Epithelial cell of proximal tubule (primary cell): Measurements from ENCODE around the gene RBFOX2. TPM values are rescaled to one million over a fixed set of nuclear protein-coding genes. Genes with fewer than 3 reads are reported as not detected.

Experiments used
- DNase-seq: peaks from one replicate; pipeline ENCODE4 v3.0.0-alpha.2; 2011; ENCODE audit warnings: low read depth
- H3K4me3 ChIP-seq: 2 replicates; pipeline ENCODE4 v1.5.1; 2011; ENCODE audit warnings: low read depth, mild to moderate bottlenecking, low read length
- CTCF ChIP-seq: conservative IDR thresholded peaks from 2 replicates; pipeline ENCODE4 v1.5.1; 2012; ENCODE audit warnings: low read depth, mild to moderate bottlenecking, low read length
- total RNA-seq: library from RNA; depleted of rRNA; stranded (reverse); fragments of >200 nt; gene quantifications from 2 replicates; pipeline ENCODE4 v1.2.3, GENCODE V29; 2015

Gene RBFOX2
- total RNA-seq, 1 donor from 2014 or later: 67.0 TPM

- no peak overlapping the region for H3K4me3 ChIP-seq
- no peak for TF ChIP-seq CTCF
- no peak for DNase-seq
These were observed 80.7 kb downstream of the RBFOX2 start for GRCh38 chr22:35947794-35948425.

GRCh38 chr22:35944458-35944857, 84.2 kb downstream of the RBFOX2 start:
- H3K4me3 ChIP-seq: no peak overlapping the region
- DNase-seq: no peak
- no peak for TF ChIP-seq CTCF

GRCh38 chr22:35940166-35940565, 88.5 kb downstream of the RBFOX2 start:
- TF ChIP-seq CTCF: no peak
- no peak for DNase-seq

GRCh38 chr22:35938226-35938625, 90.4 kb downstream of the RBFOX2 start:
- H3K4me3 ChIP-seq: no peak overlapping the region
- DNase-seq: no peak
- no peak for TF ChIP-seq CTCF

More at GRCh38 chr22:35940166-35940565, 88.5 kb downstream of the RBFOX2 start:
- no peak overlapping the region for H3K4me3 ChIP-seq

- no peak overlapping the region for H3K4me3 ChIP-seq
- peak; percentile 83 for TF ChIP-seq CTCF
- no peak for DNase-seq
These were observed 97.7 kb downstream of the RBFOX2 start for GRCh38 chr22:35930933-35931332.

- DNase-seq: no peak
- no peak overlapping the region for H3K4me3 ChIP-seq
- TF ChIP-seq CTCF: no peak
These were observed 100.3 kb downstream of the RBFOX2 start for GRCh38 chr22:35928285-35928798.

GRCh38 chr22:35923026-35923425, 105.6 kb downstream of the RBFOX2 start:
- H3K4me3 ChIP-seq: no peak overlapping the region
- TF ChIP-seq CTCF: no peak
- no peak for DNase-seq
